HG03045 (cell line): ENCODE data around the gene JAG2.

ENCODE experiments used
- ATAC-seq: cut with Tn5 transposase; IDR thresholded peaks from one replicate; pipeline ENCODE4 v1.9.1; 2021; ENCODE audit warnings: mild to moderate bottlenecking, moderate library complexity; ENCODE audit not compliant: unreplicated experiment

Gene JAG2

GRCh38 chr14:105095236-105095805, 73.3 kb downstream of the JAG2 start:
- no peak for ATAC-seq

- ATAC-seq: no peak
Observed at GRCh38 chr14:105094193-105094907, 74.2 kb downstream of the JAG2 start.

DNA sequence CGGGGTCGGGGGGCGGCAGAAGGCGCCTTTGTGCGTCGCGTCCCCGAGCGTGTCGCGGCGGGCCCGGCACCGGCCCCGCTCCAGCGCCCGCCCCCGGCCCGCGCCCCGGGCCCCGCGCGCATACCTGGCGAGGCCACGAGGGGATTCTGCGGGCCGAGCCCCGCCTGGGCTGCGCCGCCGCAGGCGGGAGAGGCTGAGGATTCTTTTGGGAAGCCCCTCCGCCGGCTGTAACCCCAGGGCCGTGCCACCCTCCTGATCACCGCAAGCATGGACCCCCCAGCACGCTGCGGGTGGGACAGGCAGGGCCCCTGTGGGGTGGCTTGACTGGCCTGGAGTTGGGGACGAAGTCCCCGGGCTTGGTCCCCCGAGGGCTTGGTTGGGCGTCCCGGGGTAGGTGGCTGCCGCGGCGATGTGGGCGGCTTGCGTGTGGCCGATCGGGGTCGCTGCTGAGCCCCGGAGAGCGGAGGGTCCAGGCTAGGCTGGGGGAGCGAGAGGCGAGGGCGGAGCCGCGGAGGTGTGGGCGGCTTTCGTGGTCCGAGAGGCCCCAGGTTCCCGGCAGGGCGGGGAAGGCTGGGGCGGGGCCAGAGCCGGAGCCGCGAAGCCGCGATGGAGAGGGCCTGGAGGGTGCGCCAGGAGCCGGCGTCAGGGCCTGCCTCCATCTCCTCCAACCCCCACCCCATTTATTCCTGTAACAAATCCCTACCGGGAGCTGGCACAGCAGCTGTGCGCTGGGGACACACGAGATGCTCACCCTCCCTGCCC, 75.0 kb downstream of the JAG2 start:
- peak; percentile 51 for ATAC-seq

DNA sequence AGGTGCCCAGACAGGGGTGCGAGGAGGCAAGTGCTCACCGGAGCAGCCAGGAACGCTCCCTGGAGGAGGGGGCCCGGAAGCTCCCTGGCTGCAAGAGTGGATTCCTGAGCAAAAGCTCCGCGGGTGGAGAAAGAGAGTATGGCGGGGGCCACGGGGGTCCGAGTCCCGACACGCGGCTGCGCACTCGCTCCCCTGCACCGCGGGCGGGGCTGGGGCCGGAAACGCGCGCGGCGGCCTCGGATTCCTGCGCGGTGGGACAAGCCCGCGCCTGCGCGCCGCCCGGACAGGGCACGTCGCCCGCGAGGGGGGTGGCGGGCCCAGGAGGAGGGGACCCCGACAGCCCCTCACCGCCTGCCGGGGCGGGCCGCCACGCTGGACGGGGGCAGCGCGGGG, 75.5 kb downstream of the JAG2 start:
- ATAC-seq: no peak

DNA sequence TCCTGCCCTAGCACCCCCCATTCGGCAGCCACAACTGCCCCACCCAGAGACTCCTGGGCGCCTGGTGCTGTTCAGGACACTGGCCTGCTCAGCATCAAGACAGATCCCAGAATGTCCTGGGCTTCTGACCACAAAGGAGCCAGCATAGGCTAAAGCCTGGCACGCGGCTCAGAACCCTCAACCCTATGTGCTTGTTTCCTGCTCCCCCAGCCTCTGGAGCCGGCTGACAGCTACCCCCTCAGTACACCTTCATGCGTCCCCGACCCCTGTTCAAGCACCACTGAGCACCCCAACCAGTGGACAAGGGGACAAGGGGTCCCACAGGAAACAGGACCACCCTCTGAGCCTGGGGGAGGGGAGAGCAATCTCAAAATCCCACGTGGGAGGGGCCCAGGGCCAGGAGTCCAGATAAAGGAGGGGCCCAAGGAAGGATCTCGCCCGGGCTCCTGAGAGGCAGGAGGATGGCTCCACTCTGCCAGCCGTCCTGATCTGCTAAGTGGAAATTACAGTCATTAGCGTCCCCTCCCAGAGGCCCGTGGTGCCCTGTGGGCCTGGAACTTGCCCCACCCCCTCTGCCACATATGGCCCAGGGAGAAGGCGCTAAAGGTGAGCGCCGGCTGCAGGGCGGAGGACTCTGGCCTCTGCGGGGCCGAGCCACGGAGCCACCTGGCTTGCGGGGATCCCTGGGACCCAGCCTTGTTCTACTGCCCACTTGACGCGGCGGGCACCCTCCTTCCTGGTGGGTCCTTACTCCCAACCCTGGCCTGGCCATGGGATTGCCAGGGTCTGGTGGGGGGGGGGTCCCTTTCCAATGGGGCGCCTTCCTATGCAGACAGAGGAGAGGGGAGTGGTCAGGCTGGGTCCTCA, 76.2 kb downstream of the JAG2 start:
- no peak for ATAC-seq

DNA sequence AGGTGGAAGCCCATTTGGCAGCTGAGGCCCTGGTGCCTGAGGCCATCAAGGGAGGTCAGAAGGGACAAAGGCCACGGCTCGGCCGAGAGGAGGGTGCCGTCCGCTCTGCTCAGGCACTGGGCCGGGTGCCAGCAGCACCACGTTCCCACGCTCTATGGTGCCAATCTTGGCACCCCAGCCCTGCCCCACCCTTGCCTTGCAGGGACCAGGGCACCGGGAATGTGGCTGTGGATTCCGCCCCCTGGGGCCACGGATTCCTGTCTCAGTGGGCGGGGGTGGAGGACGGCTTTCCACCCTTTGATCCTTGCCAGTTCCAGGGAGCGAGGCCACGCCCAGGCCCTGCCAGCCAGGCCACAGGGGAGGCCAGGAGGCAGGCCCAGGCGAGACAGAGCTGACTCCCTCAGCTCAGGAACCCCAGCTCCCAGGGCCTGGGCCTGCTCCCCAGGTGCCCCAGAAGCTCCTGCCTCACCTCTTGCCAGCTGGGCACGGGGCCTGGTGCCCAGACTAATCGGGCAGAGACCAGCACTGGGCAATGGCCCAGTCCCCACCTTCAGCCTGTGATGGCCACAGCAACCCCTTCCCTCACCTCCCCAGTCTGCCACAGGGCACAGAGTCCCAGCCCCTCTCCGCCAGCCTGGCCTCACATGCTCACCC, 76.9 kb downstream of the JAG2 start:
- no peak for ATAC-seq

GRCh38 chr14:105091054-105091516, 77.5 kb downstream of the JAG2 start:
- no peak for ATAC-seq
